BLaER1 treated with 17β-estradiol and CSF1 and Interleukin-3, amounts not matched to agents 10 nM and 100 nM (cell line): Measurements from ENCODE around the gene RNF113B.
A peak's percentile ranks its signal among the peaks of the same experiment; 100 is the strongest.

Experiments
- H3K27ac ChIP-seq, 11 experiments: shearing (Covaris generic); formaldehyde crosslinking; 2 replicates each; pipeline ENCODE4 v1.8.1; 2022
- H3K27me3 ChIP-seq, 11 experiments: shearing (Covaris generic); formaldehyde crosslinking; 2 replicates each; pipeline ENCODE4 v1.8.1; 2022
- H3K36me3 ChIP-seq, 11 experiments: shearing (Covaris generic); formaldehyde crosslinking; 2 replicates each; pipeline ENCODE4 v1.8.1; 2022
- H3K4me1 ChIP-seq, 10 experiments: shearing (Covaris generic); formaldehyde crosslinking; 2 replicates each; pipeline ENCODE4 v1.8.1; 2022
- H3K4me2 ChIP-seq, 11 experiments: shearing (Covaris generic); formaldehyde crosslinking; 2 replicates each; pipeline ENCODE4 v1.8.1; 2022
- H3K4me3 ChIP-seq, 10 experiments: shearing (Covaris generic); formaldehyde crosslinking; 2 replicates each; pipeline ENCODE4 v1.8.1; 2022
- H3K9ac ChIP-seq, 11 experiments: shearing (Covaris generic); formaldehyde crosslinking; 2 replicates each; pipeline ENCODE4 v1.8.1; 2022
- H3K9me3 ChIP-seq, 11 experiments: shearing (Covaris generic); formaldehyde crosslinking; replicated peaks in 1 of 11; 2 replicates each; pipeline ENCODE4 v1.8.1; 2022
- H4K20me1 ChIP-seq, 11 experiments: shearing (Covaris generic); formaldehyde crosslinking; 2 replicates each; pipeline ENCODE4 v1.8.1; 2022
- Cebpa-rat ChIP-seq, 11 experiments: shearing (Covaris generic); IDR thresholded peaks; 2 replicates each; pipeline ENCODE4 v1.8.1; 2022

The RNF113B gene

DNA sequence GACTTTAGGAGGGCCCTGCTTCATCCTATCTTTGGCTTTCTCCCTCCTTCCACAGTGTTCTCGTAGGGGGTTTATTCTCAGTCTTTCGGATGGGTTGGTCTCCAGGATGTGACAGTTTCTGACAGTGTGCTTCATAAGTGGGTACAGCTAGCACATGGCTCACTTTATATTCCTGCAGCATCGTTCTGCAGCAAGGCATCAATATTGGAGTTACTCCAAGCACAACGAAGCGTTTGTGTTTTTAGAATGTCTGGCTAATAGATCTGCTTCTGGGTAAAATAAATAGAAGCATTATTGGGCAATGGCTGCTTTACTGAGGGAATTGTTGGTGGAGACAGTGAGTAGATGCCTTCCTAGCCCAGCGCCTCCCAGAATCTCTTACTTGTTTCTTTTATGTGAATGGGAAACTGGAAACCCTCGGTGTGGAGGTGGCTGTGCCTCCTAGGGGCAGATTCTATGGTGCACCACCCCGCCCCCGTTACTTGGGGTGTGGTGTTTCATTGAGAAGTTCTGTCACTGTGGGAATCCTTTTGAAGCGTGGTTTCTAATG lies 32.2 kb downstream of the RNF113B start:
- Histone ChIP-seq H3K27ac (peak overlapping the region in 9 of 11 experiments; percentile 81 to 91 (median 88); a peak in 15 of 22 replicates), H3K27me3 (peaks cover 0 to 26% (median 12%) of the 10 kb centered on the region in 11 experiments; a peak in 20 of 22 replicates), H3K9ac (peak overlapping the region; percentile 84 to 94 (median 90); a peak in 21 of 22 replicates), H3K4me2 (peak overlapping the region; percentile 85 to 99 (median 97)), H3K9me3 (0 out of 22 replicates have a peak, but pooled peaks cover 0 to 5% (median 0%) of the 10 kb centered on the region in 11 experiments), H4K20me1 (peaks cover 9 to 56% (median 17%) of the 10 kb centered on the region in 11 experiments; a peak in 16 of 22 replicates), H3K4me3 (peak overlapping the region; percentile 78 to 97 (median 90); a peak in 19 of 20 replicates), H3K36me3 (peaks cover 0 to 16% (median 7%) of the 10 kb centered on the region in 11 experiments; a peak in 4 of 22 replicates), H3K4me1 (peaks cover 35 to 64% (median 50%) of the 10 kb centered on the region in 10 experiments)
- TF ChIP-seq Cebpa-rat (IDR thresholded peaks at IDR 0.05), result no peak

DNA sequence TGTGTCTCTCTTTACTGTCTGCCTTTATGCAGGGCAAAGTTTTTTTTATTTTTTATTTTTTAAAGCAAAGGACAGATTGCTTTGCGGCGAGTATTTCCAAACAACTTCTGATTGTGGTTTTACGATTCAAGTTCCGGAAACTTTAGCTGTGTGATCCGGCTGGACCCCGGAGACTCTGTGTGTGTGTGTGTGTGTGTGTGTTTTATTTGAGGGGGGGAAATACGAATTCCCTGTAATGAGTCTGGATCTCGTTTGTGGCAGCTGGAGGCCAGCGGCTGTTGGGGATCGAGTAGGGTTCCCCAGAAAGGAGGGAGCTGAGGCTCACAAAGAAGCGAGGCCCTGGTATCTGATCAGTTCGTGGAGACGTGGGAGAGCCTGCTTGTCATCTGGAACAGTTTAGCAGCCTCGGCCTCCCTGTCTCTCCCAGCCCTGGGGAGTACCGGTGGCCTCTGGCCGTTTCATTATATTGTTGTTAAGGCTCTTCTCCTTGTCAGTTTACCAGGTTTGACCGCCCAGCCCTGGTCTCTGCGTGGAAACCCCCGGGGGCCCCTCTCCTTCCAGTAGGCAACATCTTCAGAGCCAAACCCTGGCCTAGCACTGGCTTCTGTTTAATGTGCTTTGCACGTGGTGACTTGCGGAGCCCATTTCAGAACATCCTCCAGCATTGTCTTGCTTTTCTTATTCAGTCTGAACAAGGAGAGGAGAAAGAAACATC lies 32.9 kb downstream of the RNF113B start:
- H4K20me1 ChIP-seq, result peaks cover 9 to 51% (median 17%) of the 10 kb centered on the region in 11 experiments; a peak in 16 of 22 replicates
- H3K27ac ChIP-seq, result peak overlapping the region; percentile 77 to 91 (median 88)
- H3K4me3 ChIP-seq, result peak overlapping the region; percentile 78 to 97 (median 90)
- peaks cover 35 to 66% (median 52%) of the 10 kb centered on the region in 10 experiments for H3K4me1 ChIP-seq
- H3K4me2 ChIP-seq, result peak overlapping the region; percentile 85 to 99 (median 97)
- TF ChIP-seq Cebpa-rat (IDR thresholded peaks at IDR 0.05), result no peak
- H3K9me3 ChIP-seq, result 0 out of 22 replicates have a peak, but pooled peaks cover 0 to 5% (median 0%) of the 10 kb centered on the region in 11 experiments
- peak overlapping the region; percentile 84 to 94 (median 90) for H3K9ac ChIP-seq
- H3K36me3 ChIP-seq, result peaks cover 0 to 12% (median 6%) of the 10 kb centered on the region in 11 experiments; a peak in 4 of 22 replicates
- H3K27me3 ChIP-seq, result peaks cover 0 to 26% (median 12%) of the 10 kb centered on the region in 11 experiments; a peak in 20 of 22 replicates

DNA sequence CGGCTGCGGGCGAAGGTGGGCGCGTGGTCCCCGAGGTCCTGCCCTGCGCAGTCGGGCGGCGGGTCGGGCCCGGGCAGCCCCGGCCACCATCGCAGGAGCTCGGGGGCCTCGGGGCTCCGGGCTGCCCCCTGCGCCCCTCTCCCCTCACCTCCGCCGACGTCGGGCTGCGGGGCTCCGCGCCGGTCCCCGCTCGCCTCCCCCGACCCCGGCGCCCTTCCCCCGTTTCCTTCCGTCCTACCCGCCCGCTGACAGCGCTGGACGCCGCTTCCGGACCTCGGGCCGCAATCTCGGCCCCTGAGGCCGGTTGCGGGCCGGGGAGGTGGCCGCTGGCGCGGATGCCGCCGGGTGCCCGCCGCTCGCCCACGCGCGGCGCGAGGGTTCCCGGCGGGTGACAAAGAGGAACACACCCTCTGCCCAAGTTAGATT lies 33.5 kb downstream of the RNF113B start:
- Histone ChIP-seq H3K27me3 (peaks cover 0 to 26% (median 12%) of the 10 kb centered on the region in 11 experiments; a peak in 20 of 22 replicates), H3K27ac (peak overlapping the region; percentile 77 to 91 (median 88)), H3K9me3 (no peaks in the 10 kb centered on the region), H3K36me3 (peaks cover 0 to 7% (median under 1%) of the 10 kb centered on the region in 11 experiments; a peak in 4 of 22 replicates), H3K4me1 (peaks cover 35 to 66% (median 52%) of the 10 kb centered on the region in 10 experiments), H3K4me3 (peak overlapping the region; percentile 78 to 97 (median 90)), H3K9ac (peak overlapping the region; percentile 84 to 94 (median 90)), H3K4me2 (peak overlapping the region; percentile 85 to 99 (median 97)), H4K20me1 (peaks cover 9 to 45% (median 17%) of the 10 kb centered on the region in 11 experiments; a peak in 16 of 22 replicates)
- TF ChIP-seq Cebpa-rat (IDR thresholded peaks at IDR 0.05), result no peak

- 0 out of 22 replicates have a peak, but pooled peaks cover 0 to 2% (median 0%) of the 10 kb centered on the region in 11 experiments for H3K36me3 ChIP-seq
- H3K4me2 ChIP-seq, result peak overlapping the region; percentile 85 to 99 (median 97)
- H3K9ac ChIP-seq, result peak overlapping the region; percentile 84 to 94 (median 90)
- peak overlapping the region; percentile 77 to 91 (median 88) for H3K27ac ChIP-seq
- peak overlapping the region; percentile 78 to 97 (median 90) for H3K4me3 ChIP-seq
- no peaks in the 10 kb centered on the region for H3K9me3 ChIP-seq
- peaks cover 9 to 41% (median 17%) of the 10 kb centered on the region in 11 experiments; a peak in 16 of 22 replicates for H4K20me1 ChIP-seq
- TF ChIP-seq Cebpa-rat (IDR thresholded peaks at IDR 0.05), result no peak
- H3K4me1 ChIP-seq, result peaks cover 35 to 63% (median 50%) of the 10 kb centered on the region in 10 experiments
- H3K27me3 ChIP-seq, result peaks cover 0 to 26% (median 12%) of the 10 kb centered on the region in 11 experiments; a peak in 20 of 22 replicates
Observed at GRCh38 chr13:98143157-98143553, 33.9 kb downstream of the RNF113B start.

DNA sequence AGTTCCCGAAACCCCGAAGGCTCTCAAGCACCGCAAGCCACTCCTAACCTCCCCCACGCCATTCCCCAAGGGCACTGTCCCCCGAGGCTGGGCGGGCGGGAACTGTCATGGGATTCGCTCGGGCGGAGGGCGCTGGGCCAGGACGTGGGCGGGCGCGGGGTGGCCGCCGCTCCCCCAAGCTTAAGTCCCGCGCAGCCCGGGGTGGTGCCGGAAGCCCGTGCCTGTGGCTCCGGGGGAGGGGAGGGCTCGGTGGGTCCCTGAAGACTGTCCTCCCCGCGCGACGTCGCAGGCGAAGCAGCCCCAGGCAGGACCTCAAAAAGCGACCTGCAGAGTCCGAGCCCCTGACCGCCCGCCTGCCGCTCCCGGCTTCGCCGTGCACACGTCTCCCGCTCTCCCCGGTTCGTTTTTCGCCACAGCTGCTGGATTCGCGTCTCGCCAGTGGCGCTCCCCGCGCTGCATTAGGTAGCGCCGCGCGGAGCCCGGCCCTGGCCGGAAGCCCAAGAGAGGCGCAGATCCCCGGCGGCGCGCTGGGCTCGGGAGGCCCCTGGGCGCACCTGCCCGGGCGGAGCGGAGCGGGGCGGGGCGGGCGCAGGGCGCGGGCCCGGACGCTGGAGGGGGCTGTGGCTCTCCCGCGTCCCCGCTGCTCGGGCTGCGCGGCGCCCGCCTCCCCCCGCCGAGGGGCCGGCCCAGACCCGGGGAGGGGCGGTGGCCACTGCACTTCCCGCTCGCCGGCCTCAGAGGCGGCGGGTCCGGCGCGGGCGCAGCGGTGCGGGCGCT lies 34.5 kb downstream of the RNF113B start, which contains the start of gene FARP1:
FARP1 (plus strand) TSS at position 715 of the 777 bp plus-strand sequence. CDS start 70,149 bp downstream, outside the sequence.
- Histone ChIP-seq H3K9ac (peak within 1 kb of the TSS; percentile 84 to 94 (median 90)), H3K27ac (peak within 1 kb of the TSS; percentile 77 to 91 (median 88)), H3K4me3 (peak within 1 kb of the TSS; percentile 78 to 97 (median 90)), H3K4me2 (peak within 1 kb of the TSS; percentile 85 to 99 (median 97)), H3K9me3 (no peaks in the 10 kb centered on the region), H4K20me1 (peaks cover 9 to 35% (median 17%) of the 10 kb centered on the region in 11 experiments; a peak in 16 of 22 replicates), H3K4me1 (peaks cover 33 to 57% (median 49%) of the 10 kb centered on the region in 10 experiments), H3K36me3 (no peaks in the 10 kb centered on the region), H3K27me3 (peaks cover 0 to 26% (median 12%) of the 10 kb centered on the region in 11 experiments; a peak in 20 of 22 replicates)
- TF ChIP-seq Cebpa-rat (IDR thresholded peaks at IDR 0.05), result no peak

DNA sequence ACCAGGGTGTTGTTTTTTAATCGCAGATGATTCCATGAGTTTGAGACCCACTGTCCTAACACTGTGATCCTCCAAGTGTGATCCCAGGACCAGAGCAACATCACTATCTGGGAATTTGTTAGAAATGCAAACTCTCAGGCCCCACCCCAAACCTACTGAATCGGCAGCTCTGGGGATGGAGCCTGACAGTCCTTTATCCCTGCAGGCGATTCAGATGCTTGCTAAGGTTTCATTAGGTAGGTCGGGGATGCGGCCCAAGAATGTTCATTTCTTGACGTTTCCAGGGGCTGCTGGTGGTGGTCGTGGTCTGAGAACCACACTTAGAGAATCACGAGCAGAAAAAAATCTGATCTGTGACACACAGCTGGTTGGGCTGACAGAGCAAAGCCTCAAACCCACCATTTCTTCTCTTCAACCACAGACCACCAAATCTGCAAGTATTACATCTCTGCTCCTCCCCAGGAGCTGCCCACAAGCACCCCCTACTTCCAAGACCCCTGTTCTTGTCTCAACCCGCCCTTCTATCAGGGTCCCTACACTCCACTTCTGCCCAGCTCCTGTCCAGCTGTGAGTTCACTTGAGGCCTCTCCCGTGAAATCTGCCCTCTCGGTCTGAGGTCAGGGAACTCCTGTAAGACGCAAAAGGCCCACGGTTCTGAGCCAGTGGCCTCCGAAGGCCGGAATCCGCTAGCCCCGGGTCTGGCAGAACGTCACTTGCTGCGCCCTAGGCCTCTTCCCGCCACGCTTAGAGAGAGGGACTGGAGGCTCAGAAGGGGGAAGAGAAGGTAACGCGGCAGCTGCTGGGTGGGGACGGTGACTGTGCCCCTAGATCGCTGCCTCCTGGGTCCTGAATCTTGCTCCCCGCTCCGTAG lies 35.3 kb downstream of the RNF113B start:
- TF ChIP-seq Cebpa-rat (IDR thresholded peaks at IDR 0.05), result no peak
- H3K4me1 ChIP-seq, result peaks cover 26 to 49% (median 42%) of the 10 kb centered on the region in 10 experiments
- H3K9ac ChIP-seq, result peak overlapping the region; percentile 84 to 94 (median 90); a peak in 21 of 22 replicates
- peak overlapping the region in 10 of 11 experiments; percentile 77 to 91 (median 88); a peak in 18 of 22 replicates for H3K27ac ChIP-seq
- peak overlapping the region; percentile 78 to 97 (median 90) for H3K4me3 ChIP-seq
- peaks cover 0 to 26% (median 12%) of the 10 kb centered on the region in 11 experiments; a peak in 20 of 22 replicates for H3K27me3 ChIP-seq
- H4K20me1 ChIP-seq, result peaks cover 7 to 29% (median 12%) of the 10 kb centered on the region in 11 experiments; a peak in 16 of 22 replicates
- no peaks in the 10 kb centered on the region for H3K9me3 ChIP-seq
- H3K36me3 ChIP-seq, result no peaks in the 10 kb centered on the region
- peak overlapping the region; percentile 85 to 99 (median 97) for H3K4me2 ChIP-seq

DNA sequence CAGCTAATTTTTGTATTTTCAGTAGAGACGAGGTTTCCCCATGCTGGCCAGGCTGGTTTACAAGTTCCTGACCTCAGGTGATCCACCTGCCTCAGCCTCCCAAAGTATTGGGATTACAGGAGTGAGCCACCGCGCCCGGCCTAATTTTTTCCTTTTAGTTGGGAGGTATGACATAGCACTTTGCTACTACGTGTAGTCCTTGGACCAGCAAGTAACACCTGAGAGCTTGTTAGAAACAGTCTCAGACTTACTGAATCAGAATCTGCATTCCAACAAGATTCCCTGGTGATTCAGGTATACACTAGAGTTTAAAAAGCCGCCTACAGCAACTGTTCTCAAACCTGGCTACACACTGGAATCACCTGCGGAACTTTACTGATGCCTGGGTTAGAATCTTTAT lies 36.0 kb downstream of the RNF113B start:
- H3K4me1 ChIP-seq, result peaks cover 23 to 45% (median 39%) of the 10 kb centered on the region in 10 experiments
- no peaks in the 10 kb centered on the region for H3K9me3 ChIP-seq
- peak overlapping the region in 2 of 11 experiments; percentile 91 to 98; a peak in 1 of 22 replicates for H3K4me2 ChIP-seq
- H3K27ac ChIP-seq, result no peak overlapping the region
- H4K20me1 ChIP-seq, result peaks cover under 1 to 22% (median 7%) of the 10 kb centered on the region in 11 experiments; a peak in 14 of 22 replicates
- TF ChIP-seq Cebpa-rat (IDR thresholded peaks at IDR 0.05), result no peak
- peaks cover 0 to 26% (median 12%) of the 10 kb centered on the region in 11 experiments; a peak in 20 of 22 replicates for H3K27me3 ChIP-seq
- H3K4me3 ChIP-seq, result no peak overlapping the region
- H3K9ac ChIP-seq, result no peak overlapping the region
- no peaks in the 10 kb centered on the region for H3K36me3 ChIP-seq
